GM12878 (cell line): ENCODE data around the gene NRG2.

Experiments used
- CBX5 ChIP-seq: sonication (generic); IDR thresholded peaks from 2 replicates; pipeline ENCODE4 v1.6.1; 2016; ENCODE audit warnings: low read depth, moderate library complexity, mild to moderate bottlenecking, inconsistent platforms
- EZH2 ChIP-seq: IDR thresholded peaks from 2 replicates; pipeline ENCODE4 v1.6.1; 2012; ENCODE audit warnings: low read depth, mild to moderate bottlenecking, control low read depth, inconsistent platforms, low read length, borderline replicate concordance; ENCODE audit not compliant: control insufficient read depth
- POLR2A ChIP-seq: IDR thresholded peaks from 2 replicates; pipeline ENCODE4 v1.6.1; 2011; ENCODE audit warnings: low read depth, mild to moderate bottlenecking, low read length

GRCh38 chr5:139847091-139847490 lies 196.0 kb downstream of the NRG2 start:
- no peak for TF ChIP-seq CBX5
- TF ChIP-seq POLR2A = no peak
- no peak for TF ChIP-seq EZH2
